ENCODE data around the gene APOL4.
"Not testable (repeated sequence)": the region's sequence is repeated elsewhere in the genome, so short reads cannot be mapped to it uniquely, and the experiment has no call there.

The APOL4 gene

DNA sequence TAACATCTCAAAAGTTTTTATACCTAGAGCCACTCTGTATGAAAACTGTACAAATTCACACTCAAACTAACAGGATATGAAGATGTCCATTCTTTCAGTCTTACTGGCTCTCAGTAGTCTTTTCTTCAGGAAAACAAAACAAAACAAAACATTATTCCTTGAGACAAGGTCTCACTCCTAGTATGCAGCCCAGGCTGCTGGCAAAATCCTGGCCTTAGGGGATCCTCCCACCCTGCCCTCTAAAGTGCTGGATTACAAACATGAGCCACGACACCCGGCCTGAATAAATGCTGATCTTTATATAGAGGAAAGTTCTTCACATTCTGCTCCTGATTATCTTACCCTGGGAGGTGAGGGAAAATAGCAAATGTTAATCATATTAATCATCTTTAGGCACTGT is 32.6 kb upstream of the APOL4 start:
- Histone ChIP-seq H3K9ac (ENCODE audit: insufficient read length) (no peak overlapping the region), H3K27ac (no peak overlapping the region), H3K9me3 (ENCODE audit: low read depth, low read length) (no peaks in the 10 kb centered on the region), H3K4me3 (no peak overlapping the region), H3K36me3 (ENCODE audit: insufficient read depth, low read length) (peaks cover 6% of the 10 kb centered on the region; the same call in 1 of the 2 replicates)
- TF ChIP-seq EZH2 (IDR thresholded peaks at IDR 0.05) (no peak), POLR2AphosphoS5 (IDR thresholded peaks at IDR 0.05; ENCODE audit: borderline replicate concordance, low read depth, low read length) (no peak)
- no peak for DNase-seq (ENCODE audit: low read depth, low spot score)

DNA sequence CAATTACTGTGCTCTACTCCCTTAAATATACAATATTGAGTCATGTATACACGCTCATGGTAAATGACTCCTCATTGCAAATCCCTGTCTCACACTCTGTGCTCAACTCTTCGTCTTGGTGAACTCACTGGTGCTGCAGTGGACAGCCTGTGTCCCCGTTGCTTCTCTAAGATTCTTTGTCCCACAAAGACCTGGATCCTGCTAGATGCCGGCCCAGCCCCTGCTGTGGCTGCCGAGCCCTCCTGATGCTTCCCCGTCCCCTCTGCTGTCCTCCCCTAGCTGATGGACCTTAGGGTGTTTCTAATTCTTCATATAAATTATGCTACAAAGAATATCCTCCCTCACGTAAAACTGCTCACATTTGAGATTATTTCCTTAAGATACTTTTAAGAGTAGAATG is 32.2 kb upstream of the APOL4 start:
- DNase-seq (ENCODE audit: low read depth, low spot score), result no peak
- TF ChIP-seq EZH2 (IDR thresholded peaks at IDR 0.05) (no peak), POLR2AphosphoS5 (IDR thresholded peaks at IDR 0.05; ENCODE audit: borderline replicate concordance, low read depth, low read length) (no peak), FOXP2 (optimal IDR thresholded peaks at IDR 0.05; ENCODE audit: control extremely low read depth, extremely low read length, insufficient read depth) (no peak)
- Histone ChIP-seq H3K9ac (ENCODE audit: insufficient read length) (no peak overlapping the region), H3K36me3 (ENCODE audit: insufficient read depth, low read length) (peaks cover 6% of the 10 kb centered on the region; the same call in 1 of the 2 replicates), H3K9me3 (ENCODE audit: low read depth, low read length) (no peaks in the 10 kb centered on the region), H3K4me3 (no peak overlapping the region), H3K27ac (no peak overlapping the region)

DNA sequence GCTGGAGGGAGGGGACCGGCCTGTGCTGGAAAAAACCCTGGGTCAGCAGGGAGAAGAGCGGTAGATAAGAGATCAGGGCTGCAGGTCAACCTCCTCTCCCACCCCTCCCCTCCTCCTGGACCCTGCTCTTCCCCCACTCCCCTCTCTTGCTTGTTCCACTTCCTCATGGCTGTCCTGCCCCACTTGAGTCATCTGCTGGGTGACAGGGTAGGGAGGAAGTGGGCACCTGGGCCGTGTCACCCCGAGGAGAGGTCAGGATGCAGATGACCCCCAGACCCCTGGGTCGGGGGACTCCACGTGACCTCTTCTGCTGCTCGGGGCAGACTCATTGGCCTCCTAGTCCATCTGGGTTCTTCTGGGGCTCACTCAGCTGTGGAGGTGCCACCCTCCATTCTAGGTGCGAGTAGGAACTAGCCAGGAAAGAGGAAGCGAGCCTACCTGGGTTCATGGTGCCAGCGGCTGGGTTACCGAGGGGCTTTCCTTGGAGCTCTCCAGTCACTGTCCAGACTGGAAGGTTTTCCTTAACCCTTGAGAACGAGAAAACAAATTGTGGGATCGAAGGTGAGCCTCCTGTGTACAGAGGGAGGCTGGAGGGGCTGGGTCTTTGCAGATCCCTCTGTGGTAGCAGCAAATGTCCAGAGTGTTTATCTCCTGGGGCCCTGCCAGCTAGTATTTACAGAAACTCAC is 31.2 kb upstream of the APOL4 start:
- Histone ChIP-seq H3K36me3 (ENCODE audit: insufficient read depth, low read length) (peaks cover 6% of the 10 kb centered on the region; the same call in 1 of the 2 replicates), H3K4me3 (no peak overlapping the region), H3K9me3 (ENCODE audit: low read depth, low read length) (no peaks in the 10 kb centered on the region), H3K27ac (no peak overlapping the region), H3K9ac (ENCODE audit: insufficient read length) (no peak overlapping the region)
- no peak for TF ChIP-seq POLR2AphosphoS5 (IDR thresholded peaks at IDR 0.05; ENCODE audit: borderline replicate concordance, low read depth, low read length)
- no peak for TF ChIP-seq FOXP2 (optimal IDR thresholded peaks at IDR 0.05; ENCODE audit: control extremely low read depth, extremely low read length, insufficient read depth)
- TF ChIP-seq EZH2 (IDR thresholded peaks at IDR 0.05), result no peak
- DNase-seq (ENCODE audit: low read depth, low spot score), result no peak

DNA sequence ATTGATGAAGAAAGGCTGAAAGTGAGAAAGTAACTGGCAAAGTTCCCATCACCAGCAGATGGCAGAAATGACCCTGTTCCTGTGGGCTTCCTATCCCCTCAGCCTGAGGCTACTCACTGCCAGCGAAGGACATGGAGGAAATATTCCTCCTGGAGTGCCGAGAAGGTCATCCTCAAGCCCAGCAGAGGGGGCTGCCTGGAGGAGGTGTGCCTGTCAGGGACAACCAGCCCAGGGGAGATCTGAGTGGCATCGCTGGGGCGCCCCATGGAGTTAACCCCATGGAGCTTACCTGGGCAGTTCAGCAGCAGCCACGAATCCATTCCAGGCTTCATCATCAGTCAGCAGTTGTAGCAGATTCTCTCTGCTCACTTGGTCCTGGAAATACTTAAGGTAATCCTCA is 29.4 kb upstream of the APOL4 start:
- H3K9ac ChIP-seq (ENCODE audit: insufficient read length); H3K36me3 ChIP-seq (ENCODE audit: insufficient read depth, low read length); DNase-seq (ENCODE audit: low read depth, low spot score); H3K9me3 ChIP-seq (ENCODE audit: low read depth, low read length); H3K27ac ChIP-seq; H3K4me3 ChIP-seq: not testable (repeated sequence)

DNA sequence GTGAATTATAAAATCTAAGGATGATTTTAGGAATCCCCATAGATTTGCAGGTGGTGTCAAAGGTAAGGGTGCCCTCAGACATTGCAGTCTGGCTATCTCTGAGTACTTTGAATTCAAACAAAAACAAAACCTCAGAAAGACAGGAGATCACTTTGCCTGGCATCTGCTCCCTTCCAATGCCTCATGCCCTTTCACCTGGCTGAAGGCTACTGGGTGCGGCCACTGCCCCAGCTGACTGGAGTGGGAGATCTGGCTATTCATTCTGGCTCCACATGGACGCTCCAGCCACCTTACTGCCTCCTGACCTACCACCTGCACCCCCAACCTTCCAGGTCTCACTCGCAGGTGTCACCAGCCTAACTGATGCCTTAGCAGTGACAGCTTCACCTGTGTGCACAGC is 28.0 kb upstream of the APOL4 start:
- not testable (repeated sequence) for H3K36me3 ChIP-seq (ENCODE audit: insufficient read depth, low read length); H3K9ac ChIP-seq (ENCODE audit: insufficient read length); H3K4me3 ChIP-seq; H3K27ac ChIP-seq; H3K9me3 ChIP-seq (ENCODE audit: low read depth, low read length); DNase-seq (ENCODE audit: low read depth, low spot score)

DNA sequence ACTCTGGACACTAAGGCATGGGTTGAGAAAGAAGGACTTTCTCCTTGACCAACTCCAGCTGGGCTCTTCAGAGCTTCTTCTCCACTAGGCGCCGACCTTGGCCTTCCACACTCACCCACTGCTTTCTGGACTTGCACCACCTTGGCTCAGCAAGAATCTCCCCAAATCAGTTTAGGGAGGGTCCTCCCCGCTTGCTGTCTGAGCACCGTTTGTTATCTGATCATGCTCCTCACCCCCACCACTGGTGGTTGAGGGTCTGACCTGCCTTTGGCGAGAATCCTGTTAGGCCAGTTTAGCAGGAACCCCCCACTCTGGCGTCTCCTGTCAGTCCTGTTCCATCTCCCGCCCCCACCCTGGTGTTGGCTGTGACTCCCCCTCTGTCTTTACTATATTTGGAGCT is 27.3 kb upstream of the APOL4 start:
- Histone ChIP-seq H3K27ac (no peak overlapping the region), H3K9ac (ENCODE audit: insufficient read length) (no peak overlapping the region)
- TF ChIP-seq FOXP2 (optimal IDR thresholded peaks at IDR 0.05; ENCODE audit: control extremely low read depth, extremely low read length, insufficient read depth) (no peak), EZH2 (IDR thresholded peaks at IDR 0.05) (no peak), POLR2AphosphoS5 (IDR thresholded peaks at IDR 0.05; ENCODE audit: borderline replicate concordance, low read depth, low read length) (no peak)

DNA sequence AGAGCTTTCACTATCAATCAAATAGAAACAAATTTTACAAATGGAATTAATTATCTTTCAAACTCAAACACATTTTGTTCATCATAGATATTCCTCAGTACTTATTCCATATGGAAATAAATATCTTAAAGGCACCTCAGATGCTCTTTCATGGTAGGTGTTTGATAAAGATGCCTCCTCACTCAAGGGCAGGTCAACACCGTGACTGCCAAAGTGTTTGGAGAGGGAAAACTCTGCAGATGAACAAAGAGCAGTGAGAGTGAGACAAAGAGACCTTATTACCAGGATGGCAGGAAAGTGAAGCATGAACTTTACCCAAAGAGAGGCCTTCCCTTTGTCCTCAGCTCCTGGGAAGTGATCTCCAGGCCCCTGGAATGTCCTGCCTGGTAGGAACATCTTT is 26.8 kb upstream of the APOL4 start:
- H3K4me3 ChIP-seq; H3K9ac ChIP-seq (ENCODE audit: insufficient read length); H3K9me3 ChIP-seq (ENCODE audit: low read depth, low read length); H3K27ac ChIP-seq; DNase-seq (ENCODE audit: low read depth, low spot score); H3K36me3 ChIP-seq (ENCODE audit: insufficient read depth, low read length): not testable (repeated sequence)

More for the DNA sequence above, 27.3 kb upstream of the APOL4 start:
- H3K9me3 ChIP-seq (ENCODE audit: low read depth, low read length), result no peaks in the 10 kb centered on the region
- DNase-seq (ENCODE audit: low read depth, low spot score), result no peak
- H3K36me3 ChIP-seq (ENCODE audit: insufficient read depth, low read length), result no peaks in the 10 kb centered on the region
- no peak overlapping the region for H3K4me3 ChIP-seq

DNA sequence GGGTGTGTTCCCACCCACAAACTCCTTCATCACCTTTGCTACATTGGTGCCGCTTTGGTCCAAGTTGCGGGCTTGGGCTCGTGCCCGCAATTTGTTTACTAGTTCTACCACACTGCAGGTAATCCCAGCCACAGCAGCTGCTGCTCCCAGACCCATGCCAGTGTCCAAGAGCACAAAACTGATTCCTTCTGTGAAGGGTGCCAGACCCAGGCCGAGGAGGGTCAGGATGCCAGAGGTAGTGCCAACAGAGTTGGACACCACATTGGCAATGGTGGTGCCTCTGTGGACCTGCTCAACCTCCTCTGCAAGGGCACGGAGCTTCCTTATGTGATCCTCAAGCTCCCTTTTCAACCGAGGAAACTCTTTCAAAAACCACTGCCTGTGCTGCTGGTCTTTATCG is 26.2 kb upstream of the APOL4 start:
- Histone ChIP-seq H3K9me3 (ENCODE audit: low read depth, low read length) (no peaks in the 10 kb centered on the region), H3K27ac (no peak overlapping the region), H3K4me3 (no peak overlapping the region), H3K9ac (ENCODE audit: insufficient read length) (no peak overlapping the region), H3K36me3 (ENCODE audit: insufficient read depth, low read length) (no peaks in the 10 kb centered on the region)
- DNase-seq (ENCODE audit: low read depth, low spot score), result no peak
- no peak for TF ChIP-seq EZH2 (IDR thresholded peaks at IDR 0.05)

DNA sequence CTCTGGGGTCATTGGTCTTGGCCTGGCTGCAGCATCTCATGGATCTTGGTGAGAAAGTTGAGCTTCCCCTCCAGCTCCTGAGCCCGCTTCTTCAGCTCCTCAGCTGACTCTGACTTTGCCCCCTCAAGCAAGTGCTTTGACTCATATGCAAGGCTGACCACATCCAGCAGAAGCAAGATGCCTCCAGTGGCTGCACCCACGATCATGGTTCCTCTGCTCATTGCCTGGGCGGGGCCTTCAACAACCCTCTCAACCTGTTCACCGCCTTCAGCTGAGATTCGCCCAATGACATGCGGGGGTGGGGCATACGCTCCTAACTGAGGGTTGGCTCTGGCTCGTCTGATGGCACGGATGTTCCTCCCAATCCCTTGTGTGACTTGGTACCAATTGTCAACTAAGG is 25.8 kb upstream of the APOL4 start:
- TF ChIP-seq POLR2AphosphoS5 (IDR thresholded peaks at IDR 0.05; ENCODE audit: borderline replicate concordance, low read depth, low read length) (no peak), FOXP2 (optimal IDR thresholded peaks at IDR 0.05; ENCODE audit: control extremely low read depth, extremely low read length, insufficient read depth) (no peak), EZH2 (IDR thresholded peaks at IDR 0.05) (no peak)
- DNase-seq (ENCODE audit: low read depth, low spot score), result no peak
- H3K36me3 ChIP-seq (ENCODE audit: insufficient read depth, low read length), result no peaks in the 10 kb centered on the region

DNA sequence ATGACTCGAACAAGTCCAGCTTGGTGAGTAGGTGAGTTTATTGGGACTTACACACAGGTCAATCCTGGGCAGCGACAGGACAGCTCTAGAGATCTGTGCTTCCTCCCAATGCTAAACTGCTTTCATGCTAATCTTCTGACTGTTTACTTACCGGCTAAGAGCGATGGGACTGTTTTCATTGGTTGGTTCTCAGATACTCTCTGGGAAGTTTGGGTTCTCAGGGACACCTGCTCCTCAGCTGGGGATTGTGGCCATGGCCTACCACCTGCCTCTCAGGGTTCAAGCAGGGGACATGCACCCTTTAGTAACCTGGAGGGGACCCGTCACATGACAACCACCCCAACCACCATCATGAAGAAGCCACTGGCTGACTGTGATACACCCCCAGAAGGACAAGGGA is 24.6 kb upstream of the APOL4 start:
- no peak for DNase-seq (ENCODE audit: low read depth, low spot score)
- Histone ChIP-seq H3K36me3 (ENCODE audit: insufficient read depth, low read length) (no peaks in the 10 kb centered on the region), H3K9me3 (ENCODE audit: low read depth, low read length) (no peaks in the 10 kb centered on the region), H3K4me3 (no peak overlapping the region), H3K9ac (ENCODE audit: insufficient read length) (no peak overlapping the region), H3K27ac (no peak overlapping the region)
- no peak for TF ChIP-seq FOXP2 (optimal IDR thresholded peaks at IDR 0.05; ENCODE audit: control extremely low read depth, extremely low read length, insufficient read depth)
- TF ChIP-seq EZH2 (IDR thresholded peaks at IDR 0.05), result no peak
- no peak for TF ChIP-seq POLR2AphosphoS5 (IDR thresholded peaks at IDR 0.05; ENCODE audit: borderline replicate concordance, low read depth, low read length)

More for the DNA sequence above, 25.8 kb upstream of the APOL4 start:
- Histone ChIP-seq H3K9ac (ENCODE audit: insufficient read length) (no peak overlapping the region), H3K4me3 (no peak overlapping the region), H3K27ac (no peak overlapping the region), H3K9me3 (ENCODE audit: low read depth, low read length) (no peaks in the 10 kb centered on the region)
